ENCODE results near the gene KIAA1328.
A peak's percentile ranks its signal among the peaks of the same experiment; 100 is the strongest.

Gene KIAA1328
- long read RNA-seq, full-length matches to known transcripts, result 7 of 61 reads
- long read RNA-seq, partial matches to known transcripts, result 16 of 61 reads
- long read RNA-seq, other reads (novel, unspliced or antisense), result 38 of 61 reads

DNA sequence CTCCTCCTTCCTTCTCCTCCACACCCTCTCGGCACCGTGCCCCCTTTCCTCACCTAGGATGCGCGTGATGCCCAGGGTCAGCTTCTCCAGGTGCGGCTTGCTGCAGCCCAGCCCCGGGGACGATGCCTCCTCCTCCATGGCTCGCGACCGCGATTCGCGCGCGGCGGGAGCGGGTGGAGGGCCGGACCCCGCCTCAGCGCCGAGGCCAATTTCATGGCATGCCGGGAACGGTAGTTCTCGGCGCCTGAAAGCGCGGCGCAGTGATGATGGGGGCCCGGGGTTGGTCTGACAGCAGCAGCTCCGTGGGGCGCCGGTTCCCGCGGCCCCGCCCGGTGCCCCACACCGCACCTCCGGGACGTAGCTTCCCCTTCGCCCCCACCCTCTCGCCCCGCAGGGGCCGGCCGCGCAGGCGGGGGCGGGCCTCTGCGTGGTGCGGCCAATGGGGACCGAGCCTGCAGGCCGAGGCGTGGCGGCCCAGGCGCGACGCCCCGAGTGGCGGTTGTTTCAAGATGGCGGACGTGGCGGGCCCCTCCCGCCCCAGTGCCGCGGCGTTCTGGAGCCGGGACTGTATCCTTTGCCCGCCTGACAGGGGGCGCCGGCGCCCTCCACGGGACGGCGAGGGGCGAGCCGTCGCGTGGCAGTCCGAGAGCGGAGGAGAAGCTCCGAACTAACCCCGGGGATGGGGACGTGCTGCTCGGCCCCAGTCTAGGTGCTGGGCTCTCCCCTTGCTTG lies at the start of gene KIAA1328, which contains the start of gene TPGS2:
Gene KIAA1328 (plus strand): TSS at position 498 of the 732 bp plus-strand sequence. CDS start 12 bp downstream, at position 510.
Gene TPGS2 (minus strand): TSS at position 373 of the 732 bp plus-strand sequence. CDS start 235 bp downstream, at position 138.
- DNase-seq (ENCODE audit: low read depth in 1 of 2, low spot score in 1 of 2), result peak; percentile 83 to 92

GRCh38 chr18:36780748-36781147 lies 48.2 kb upstream of the KIAA1328 start:
- Histone ChIP-seq H3K27me3 (ENCODE audit: insufficient read depth, poor library complexity, severe bottlenecking) (no peaks in the 10 kb centered on the region), H3K27ac (replicated peaks) (no peak overlapping the region), H3K4me3 (replicated peaks; ENCODE audit: insufficient read depth, low read length) (no peak overlapping the region)
- TF ChIP-seq GABPA (IDR thresholded peaks at IDR 0.05; ENCODE audit: low read depth) (no peak), SPI1 (IDR thresholded peaks at IDR 0.05; ENCODE audit: borderline replicate concordance, low read depth) (no peak), REST (IDR thresholded peaks at IDR 0.05; ENCODE audit: insufficient replicate concordance, low read depth) (no peak), POLR2AphosphoS5 (IDR thresholded peaks at IDR 0.05; ENCODE audit: low read depth) (no peak)
- TF ChIP-seq, protein P1, sequence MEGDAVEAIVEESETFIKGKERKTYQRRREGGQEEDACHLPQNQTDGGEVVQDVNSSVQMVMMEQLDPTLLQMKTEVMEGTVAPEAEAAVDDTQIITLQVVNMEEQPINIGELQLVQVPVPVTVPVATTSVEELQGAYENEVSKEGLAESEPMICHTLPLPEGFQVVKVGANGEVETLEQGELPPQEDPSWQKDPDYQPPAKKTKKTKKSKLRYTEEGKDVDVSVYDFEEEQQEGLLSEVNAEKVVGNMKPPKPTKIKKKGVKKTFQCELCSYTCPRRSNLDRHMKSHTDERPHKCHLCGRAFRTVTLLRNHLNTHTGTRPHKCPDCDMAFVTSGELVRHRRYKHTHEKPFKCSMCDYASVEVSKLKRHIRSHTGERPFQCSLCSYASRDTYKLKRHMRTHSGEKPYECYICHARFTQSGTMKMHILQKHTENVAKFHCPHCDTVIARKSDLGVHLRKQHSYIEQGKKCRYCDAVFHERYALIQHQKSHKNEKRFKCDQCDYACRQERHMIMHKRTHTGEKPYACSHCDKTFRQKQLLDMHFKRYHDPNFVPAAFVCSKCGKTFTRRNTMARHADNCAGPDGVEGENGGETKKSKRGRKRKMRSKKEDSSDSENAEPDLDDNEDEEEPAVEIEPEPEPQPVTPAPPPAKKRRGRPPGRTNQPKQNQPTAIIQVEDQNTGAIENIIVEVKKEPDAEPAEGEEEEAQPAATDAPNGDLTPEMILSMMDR (IDR thresholded peaks at IDR 0.05; ENCODE audit: insufficient read depth, low read length), result no peak
- DNase-seq (ENCODE audit: low read depth in 1 of 2, low spot score in 1 of 2), result no peak

More for the DNA sequence above, at the start of gene KIAA1328, which contains the start of gene TPGS2:
- no peak for TF ChIP-seq SPI1 (IDR thresholded peaks at IDR 0.05; ENCODE audit: borderline replicate concordance, low read depth)
- TF ChIP-seq, protein P1 (IDR thresholded peaks at IDR 0.05; ENCODE audit: insufficient read depth, low read length), result peak; percentile 30
- peak; percentile 86 for TF ChIP-seq POLR2AphosphoS5 (IDR thresholded peaks at IDR 0.05; ENCODE audit: low read depth)
- H3K27me3 ChIP-seq (ENCODE audit: insufficient read depth, poor library complexity, severe bottlenecking), result no peaks in the 10 kb centered on the region
- H3K4me3 ChIP-seq (replicated peaks; ENCODE audit: insufficient read depth, low read length), result peak within 1 kb of the TSS; percentile 84
- peak within 1 kb of the TSS; percentile 85 for H3K27ac ChIP-seq (replicated peaks)

GRCh38 chr18:36782710-36783109 lies 46.2 kb upstream of the KIAA1328 start:
- TF ChIP-seq REST (IDR thresholded peaks at IDR 0.05; ENCODE audit: insufficient replicate concordance, low read depth) (no peak), SPI1 (IDR thresholded peaks at IDR 0.05; ENCODE audit: borderline replicate concordance, low read depth) (peak; percentile 84)
- peak in 1 of 2 experiments; percentile 56 for DNase-seq (ENCODE audit: low read depth in 1 of 2, low spot score in 1 of 2)
- H3K4me3 ChIP-seq (replicated peaks; ENCODE audit: insufficient read depth, low read length), result no peak overlapping the region

DNA sequence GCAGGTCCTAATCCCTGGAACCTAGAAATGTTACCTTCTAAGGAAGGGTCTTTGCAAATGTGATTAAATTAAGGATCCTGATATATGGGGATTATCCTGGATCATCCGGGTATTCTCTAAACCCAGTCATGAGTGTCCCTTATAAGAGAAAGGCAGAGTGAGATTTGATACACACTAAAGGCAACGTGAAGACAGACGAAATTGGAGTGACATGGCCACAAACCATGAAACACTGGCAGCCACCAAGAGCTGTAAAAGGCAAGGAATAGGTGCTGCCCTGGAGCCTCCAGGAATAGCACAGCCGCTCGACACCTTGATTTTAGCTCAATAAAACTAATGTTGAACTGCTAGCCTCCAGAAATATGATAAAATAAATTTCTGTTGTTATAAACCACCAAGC lies 45.1 kb upstream of the KIAA1328 start:
- Histone ChIP-seq H3K27ac (replicated peaks) (no peak overlapping the region), H3K4me3 (replicated peaks; ENCODE audit: insufficient read depth, low read length) (no peak overlapping the region), H3K27me3 (ENCODE audit: insufficient read depth, poor library complexity, severe bottlenecking) (no peaks in the 10 kb centered on the region)
- no peak for DNase-seq (ENCODE audit: low read depth in 1 of 2, low spot score in 1 of 2)
- TF ChIP-seq SPI1 (IDR thresholded peaks at IDR 0.05; ENCODE audit: borderline replicate concordance, low read depth) (no peak), REST (IDR thresholded peaks at IDR 0.05; ENCODE audit: insufficient replicate concordance, low read depth) (no peak), POLR2AphosphoS5 (IDR thresholded peaks at IDR 0.05; ENCODE audit: low read depth) (no peak), GABPA (IDR thresholded peaks at IDR 0.05; ENCODE audit: low read depth) (no peak)
- TF ChIP-seq, protein P1 (IDR thresholded peaks at IDR 0.05; ENCODE audit: insufficient read depth, low read length), result no peak

More at GRCh38 chr18:36782710-36783109, 46.2 kb upstream of the KIAA1328 start:
- peak overlapping the region; percentile 29 for H3K27ac ChIP-seq (replicated peaks)
- no peaks in the 10 kb centered on the region for H3K27me3 ChIP-seq (ENCODE audit: insufficient read depth, poor library complexity, severe bottlenecking)
